H1 (cell line): Measurements from ENCODE around the gene CRPPA.

Experiments used
- JUND ChIP-seq: IDR thresholded peaks from 2 replicates; pipeline ENCODE4 v1.6.1; 2011; ENCODE audit warnings: mild to moderate bottlenecking, improper control_type of control experiment, low read length
- MAFK ChIP-seq: IDR thresholded peaks from 2 replicates; pipeline ENCODE4 v1.6.1; 2012; ENCODE audit warnings: low read depth, mild to moderate bottlenecking, improper control_type of control experiment, low read length

- no peak for TF ChIP-seq JUND
- TF ChIP-seq MAFK = no peak
These were observed 23.0 kb downstream of the CRPPA start for GRCh38 chr7:16398146-16399017.
